Tongue (tissue), 2 donors: ENCODE results near the gene KCNK17. TPM values are rescaled to one million over a fixed set of nuclear protein-coding genes. Genes with fewer than 3 reads are reported as not detected.
A peak's percentile ranks its signal among the peaks of the same experiment; 100 is the strongest.
"Not testable (repeated sequence)": the region's sequence is repeated elsewhere in the genome, so short reads cannot be mapped to it uniquely, and the experiment has no call there.

Experiments
- DNase-seq: peaks from one replicate; pipeline ENCODE4 v3.0.0-alpha.2; 2015
- total RNA-seq: library from RNA; depleted of rRNA; stranded (reverse); fragments of >200 nt; gene quantifications from one replicate; pipeline ENCODE4 v1.2.3, GENCODE V29; 2014

KCNK17 gene
- total RNA-seq, 1 donor from 2014 or later, result 0.62 TPM

GRCh38 chr6:39302011-39302410 is 12.2 kb downstream of the KCNK17 start:
- no peak for DNase-seq

- DNase-seq, result peak; percentile 11
Observed at GRCh38 chr6:39301606-39302005, 12.6 kb downstream of the KCNK17 start.

- no peak for DNase-seq
Observed at GRCh38 chr6:39300739-39301138, 13.5 kb downstream of the KCNK17 start.

GRCh38 chr6:39298061-39298460 is 16.2 kb downstream of the KCNK17 start:
- DNase-seq, result no peak

- DNase-seq, result peak; percentile 69
Observed at GRCh38 chr6:39296745-39297640, 17.2 kb downstream of the KCNK17 start.

GRCh38 chr6:39295611-39296011 is 18.6 kb downstream of the KCNK17 start:
- DNase-seq, result peak; percentile 44

GRCh38 chr6:39294899-39295298 is 19.3 kb downstream of the KCNK17 start:
- DNase-seq, result no peak

GRCh38 chr6:39294133-39294532 is 20.1 kb downstream of the KCNK17 start:
- no peak for DNase-seq

GRCh38 chr6:39292637-39293036 is 21.6 kb downstream of the KCNK17 start:
- DNase-seq, result no peak

GRCh38 chr6:39289490-39289889 is 24.7 kb downstream of the KCNK17 start:
- DNase-seq, result no peak

- no peak for DNase-seq
Observed at GRCh38 chr6:39287601-39288000, 26.6 kb downstream of the KCNK17 start.

GRCh38 chr6:39286596-39286995 is 27.6 kb downstream of the KCNK17 start:
- not testable (repeated sequence) for DNase-seq

- no peak for DNase-seq
Observed at GRCh38 chr6:39282774-39283173, 31.4 kb downstream of the KCNK17 start.

GRCh38 chr6:39281312-39281980 is 32.8 kb downstream of the KCNK17 start:
- no peak for DNase-seq

- DNase-seq, result no peak
Observed at GRCh38 chr6:39280247-39280731, 33.9 kb downstream of the KCNK17 start.

- DNase-seq, result no peak
Observed at GRCh38 chr6:39279539-39279938, 34.7 kb downstream of the KCNK17 start.

- DNase-seq, result no peak
Observed at GRCh38 chr6:39276379-39276995, 37.7 kb downstream of the KCNK17 start.

GRCh38 chr6:39274903-39275302 is 39.3 kb downstream of the KCNK17 start:
- DNase-seq, result no peak

GRCh38 chr6:39274471-39274870 is 39.7 kb downstream of the KCNK17 start:
- DNase-seq, result no peak

- DNase-seq, result no peak
Observed at GRCh38 chr6:39273406-39273821, 40.8 kb downstream of the KCNK17 start.

GRCh38 chr6:39269961-39270360 is 44.3 kb downstream of the KCNK17 start:
- DNase-seq, result no peak

- DNase-seq, result no peak
Observed at GRCh38 chr6:39268721-39269120, 45.5 kb downstream of the KCNK17 start.

GRCh38 chr6:39268171-39268570 is 46.0 kb downstream of the KCNK17 start:
- DNase-seq, result no peak
